CD4-positive, alpha-beta T cell treated with Interleukin-17A for 1 hour (primary cell): ENCODE data around the gene GOLGA1.
"Not testable (repeated sequence)": the region's sequence is repeated elsewhere in the genome, so short reads cannot be mapped to it uniquely, and the experiment has no call there.

Experiments used
- DNase-seq: peaks from one replicate; pipeline ENCODE4 v3.0.0-alpha.2; 2020

The GOLGA1 gene

GRCh38 chr9:124855944-124856765 lies 84.7 kb downstream of the GOLGA1 start:
- DNase-seq = no peak

DNA sequence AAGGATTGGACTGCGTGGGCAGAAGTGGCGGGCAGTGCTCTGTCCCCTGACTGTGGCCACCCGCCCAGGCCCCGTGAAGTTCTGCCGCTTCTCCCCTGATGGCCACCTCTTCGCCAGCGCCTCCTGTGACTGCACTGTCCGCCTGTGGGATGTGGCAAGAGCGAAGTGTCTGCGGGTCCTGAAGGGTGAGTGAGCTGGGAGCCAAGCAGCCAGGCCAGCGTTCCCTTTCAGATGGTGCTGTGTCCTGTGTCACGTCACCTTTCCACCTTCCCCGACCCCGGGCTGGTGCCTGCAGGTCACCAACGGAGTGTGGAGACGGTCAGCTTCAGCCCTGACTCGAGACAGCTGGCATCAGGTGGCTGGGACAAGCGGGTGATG lies 85.3 kb downstream of the GOLGA1 start:
- no peak for DNase-seq

- no peak for DNase-seq
Measured at GRCh38 chr9:124854822-124855221, 86.1 kb downstream of the GOLGA1 start.

DNA sequence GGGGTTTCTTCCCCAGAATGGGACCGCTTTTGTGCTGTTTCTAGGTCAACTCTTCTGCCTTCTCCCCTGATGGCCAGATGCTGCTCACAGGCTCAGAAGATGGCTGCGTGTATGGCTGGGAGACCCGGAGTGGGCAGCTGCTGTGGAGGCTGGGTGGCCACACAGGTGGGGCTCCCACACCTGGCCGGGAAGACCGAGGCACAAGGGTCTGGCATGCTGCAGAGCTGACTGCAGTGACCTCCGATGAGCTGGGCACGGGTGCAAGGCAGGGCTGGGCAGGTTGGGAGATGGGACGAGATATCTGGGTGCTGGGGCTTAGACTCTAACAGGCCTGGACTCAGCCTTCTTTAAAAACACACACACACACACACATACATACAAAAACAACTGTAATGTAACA lies 86.7 kb downstream of the GOLGA1 start:
- no peak for DNase-seq

- DNase-seq = no peak
Measured at GRCh38 chr9:124853605-124854143, 87.2 kb downstream of the GOLGA1 start.

- peak; percentile 93 for DNase-seq
Measured at GRCh38 chr9:124852829-124853531, 87.9 kb downstream of the GOLGA1 start, which contains the start of gene WDR38. Gene WDR38, plus strand, starts transcription at chr9:124853460. Its CDS starts 72 bp downstream, at chr9:124853532.

DNA sequence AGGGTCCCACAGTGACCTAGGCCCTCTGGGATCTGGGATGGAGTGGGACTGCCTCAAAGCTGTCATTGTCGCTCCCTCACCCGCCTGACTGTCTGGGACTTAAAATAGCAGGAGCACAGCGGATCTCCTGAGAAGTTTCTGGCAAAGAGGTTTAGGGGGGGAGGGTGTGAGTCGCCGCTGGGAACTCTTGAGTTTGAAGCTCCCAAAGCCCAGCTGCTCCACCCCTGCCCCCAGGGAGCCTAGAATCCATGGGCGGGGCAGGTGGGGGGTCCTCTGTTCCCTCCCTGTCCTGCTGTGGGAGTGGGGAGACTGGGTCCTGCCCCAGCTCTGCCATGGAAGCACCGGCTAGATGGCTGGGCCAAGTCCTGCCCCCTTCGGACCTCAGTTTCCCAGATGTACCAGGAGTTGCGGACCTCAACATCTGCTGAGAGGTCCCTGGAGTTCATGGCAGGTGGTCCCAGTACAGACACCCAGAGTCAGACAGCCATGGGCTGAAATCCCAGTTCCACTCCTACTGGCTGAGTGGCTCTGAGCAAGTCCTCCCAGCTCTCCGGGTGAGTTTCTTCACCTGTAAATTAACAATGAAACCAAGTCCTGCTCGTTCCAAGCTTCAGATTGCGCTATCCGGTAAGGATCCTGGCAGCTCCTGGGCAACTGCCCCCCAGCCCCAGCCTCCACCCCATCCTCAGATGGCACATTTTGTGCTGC lies 88.6 kb downstream of the GOLGA1 start:
- DNase-seq = no peak

DNA sequence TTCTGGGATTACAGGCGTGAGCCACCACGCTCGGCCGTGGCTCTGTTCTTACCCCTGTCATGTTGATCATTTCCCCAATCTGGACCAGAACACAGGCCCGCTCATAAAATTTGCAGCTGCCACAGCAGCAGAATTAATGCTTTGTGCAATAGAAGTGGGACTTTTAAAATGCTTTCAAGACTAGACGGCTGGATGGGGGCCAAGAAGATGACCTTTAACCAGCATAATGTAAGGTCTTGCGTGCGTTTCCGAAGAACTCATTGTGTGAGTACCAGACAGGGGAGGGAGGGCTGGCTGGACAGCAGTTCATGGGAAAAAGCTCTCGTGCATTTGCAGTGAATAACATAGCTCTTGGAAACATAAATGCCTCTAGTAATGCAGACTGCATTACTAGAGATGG lies 91.1 kb downstream of the GOLGA1 start:
- DNase-seq = no peak

DNA sequence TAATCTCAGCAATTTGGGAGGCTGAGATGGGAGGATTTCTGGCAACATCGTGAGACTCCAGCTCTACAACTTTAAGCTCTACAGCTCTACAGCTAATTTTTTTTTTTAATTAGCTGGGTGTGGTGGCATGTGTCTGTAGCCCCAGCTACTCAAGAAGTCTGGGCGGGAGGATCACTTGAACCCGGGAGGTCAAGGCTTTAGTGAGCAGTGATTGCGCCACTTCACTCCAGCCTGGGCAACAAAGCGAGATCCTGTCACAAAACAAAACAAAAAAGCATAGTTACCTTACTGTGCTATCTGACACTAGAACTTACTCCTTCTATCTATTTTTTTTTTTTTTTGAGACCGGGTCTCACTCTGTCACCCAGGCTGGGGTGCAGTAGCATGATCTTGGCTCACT lies 93.9 kb downstream of the GOLGA1 start:
- no peak for DNase-seq

GRCh38 chr9:124846467-124846866 lies 94.4 kb downstream of the GOLGA1 start:
- not testable (repeated sequence) for DNase-seq

GRCh38 chr9:124844291-124844690 lies 96.6 kb downstream of the GOLGA1 start:
- DNase-seq = no peak

GRCh38 chr9:124843456-124844034 lies 97.3 kb downstream of the GOLGA1 start:
- DNase-seq = no peak

GRCh38 chr9:124841075-124841821 lies 99.6 kb downstream of the GOLGA1 start:
- no peak for DNase-seq

GRCh38 chr9:124840300-124840833 lies 100.5 kb downstream of the GOLGA1 start:
- DNase-seq = no peak

GRCh38 chr9:124839612-124840299 lies 101.1 kb downstream of the GOLGA1 start:
- no peak for DNase-seq

GRCh38 chr9:124838567-124839275 lies 102.2 kb downstream of the GOLGA1 start:
- DNase-seq = not testable (repeated sequence)

DNA sequence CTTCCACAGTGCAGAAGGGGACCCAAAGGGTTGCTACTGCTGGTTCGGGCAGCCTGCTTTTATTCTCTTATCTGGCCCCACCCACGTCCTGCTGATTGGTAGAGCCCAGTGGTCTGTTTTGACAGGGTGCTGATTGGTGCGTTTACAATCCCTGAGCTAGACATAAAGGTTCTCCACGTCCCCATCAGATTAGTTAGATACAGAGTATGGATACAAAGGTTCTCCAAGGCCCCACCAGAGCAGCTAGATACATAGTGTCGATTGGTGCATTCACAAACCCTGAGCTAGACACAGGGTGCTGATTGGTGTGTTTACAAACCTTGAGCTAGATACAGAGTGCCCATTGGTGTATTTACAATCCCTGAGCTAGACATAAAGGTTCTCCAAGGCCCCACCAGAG lies 102.8 kb downstream of the GOLGA1 start:
- not testable (repeated sequence) for DNase-seq

DNA sequence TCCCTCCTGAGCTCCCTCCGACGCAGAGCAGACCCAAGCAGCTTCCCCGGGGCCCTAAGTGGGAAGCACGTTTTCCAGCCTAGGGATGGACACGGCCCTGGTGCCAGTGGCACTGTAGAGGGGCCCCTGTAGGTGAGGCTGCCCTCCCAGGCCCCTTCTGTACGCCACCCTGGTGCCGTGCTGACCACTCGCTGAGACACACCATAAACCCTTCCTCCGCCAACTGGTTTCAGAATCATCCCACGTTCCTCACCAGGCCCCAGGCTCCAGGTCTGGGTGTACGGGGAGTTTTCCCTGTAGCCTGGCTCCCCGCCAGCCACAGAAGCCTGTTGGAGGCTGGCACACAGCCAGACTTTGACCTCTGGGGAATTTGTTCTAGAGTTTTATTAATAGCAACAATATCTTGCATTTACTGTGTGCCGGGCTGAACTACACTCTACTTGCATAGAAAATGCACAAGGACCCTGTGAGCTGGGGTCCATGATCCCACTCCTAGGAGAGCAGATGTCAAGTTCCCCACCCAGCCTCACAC lies 105.8 kb downstream of the GOLGA1 start:
- DNase-seq = no peak

DNA sequence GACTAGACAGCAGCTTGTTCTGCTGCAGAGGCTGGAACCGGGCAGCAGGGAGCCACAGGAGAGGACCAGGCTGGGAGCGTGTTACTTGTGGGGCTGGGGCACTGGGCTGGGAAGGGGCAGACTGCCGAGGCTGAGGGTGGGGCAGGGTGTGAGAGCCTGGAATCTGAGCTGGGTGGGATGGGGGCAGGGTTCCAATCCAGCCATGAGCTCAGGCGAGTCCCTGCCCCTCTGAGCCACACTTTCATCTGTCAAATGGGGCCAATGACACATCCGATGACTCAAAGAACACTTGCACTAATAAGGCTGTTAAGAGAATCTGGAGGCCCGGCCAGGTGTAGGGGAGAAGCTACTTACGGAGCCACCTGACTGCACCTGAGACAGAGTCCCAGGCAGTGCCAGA lies 106.3 kb downstream of the GOLGA1 start:
- no peak for DNase-seq

DNA sequence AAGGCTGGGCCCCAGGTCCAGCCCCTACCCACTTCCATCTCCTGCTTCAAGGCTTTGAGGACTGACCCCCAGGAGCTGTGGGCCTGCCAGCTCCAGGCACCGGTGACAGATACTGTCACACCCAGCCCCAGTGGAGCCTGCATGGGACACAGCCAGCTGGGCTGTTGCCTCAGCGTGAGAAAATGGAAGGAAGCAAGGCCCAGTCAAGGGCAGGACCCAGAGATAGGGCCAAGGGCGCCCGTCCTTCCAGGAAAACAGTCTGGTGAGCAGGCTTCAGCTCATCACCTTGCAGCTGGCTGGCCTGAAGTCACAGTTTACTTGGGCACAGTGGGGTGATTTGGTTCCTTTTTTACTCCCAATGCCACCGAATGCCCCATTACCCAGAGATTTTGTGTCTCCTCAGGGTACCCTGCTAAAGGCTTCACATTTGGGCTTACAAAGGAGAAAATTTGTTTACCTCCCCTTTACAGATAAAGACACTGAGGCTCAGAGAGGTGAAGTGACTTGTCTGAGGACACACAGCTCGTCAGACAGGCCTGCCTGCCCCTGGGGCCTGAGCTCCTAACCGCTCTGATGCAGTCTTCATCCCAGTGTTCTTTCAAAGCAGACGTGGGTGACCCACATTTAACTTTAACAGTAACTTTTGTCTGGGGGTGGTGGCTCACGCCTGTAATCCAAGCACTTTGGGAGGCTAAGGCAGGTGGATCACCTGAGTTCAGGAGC lies 109.1 kb downstream of the GOLGA1 start:
- no peak for DNase-seq
